ENCODE data around the gene MEIS2.

Gene MEIS2

GRCh38 chr15:37037071-37037655, 63.2 kb downstream of the MEIS2 start:
- H3K4me3 ChIP-seq (ENCODE audit: low read depth, low read length) = no peak overlapping the region
- DNase-seq (ENCODE audit: low read depth) = no peak
- TF ChIP-seq, protein P1, sequence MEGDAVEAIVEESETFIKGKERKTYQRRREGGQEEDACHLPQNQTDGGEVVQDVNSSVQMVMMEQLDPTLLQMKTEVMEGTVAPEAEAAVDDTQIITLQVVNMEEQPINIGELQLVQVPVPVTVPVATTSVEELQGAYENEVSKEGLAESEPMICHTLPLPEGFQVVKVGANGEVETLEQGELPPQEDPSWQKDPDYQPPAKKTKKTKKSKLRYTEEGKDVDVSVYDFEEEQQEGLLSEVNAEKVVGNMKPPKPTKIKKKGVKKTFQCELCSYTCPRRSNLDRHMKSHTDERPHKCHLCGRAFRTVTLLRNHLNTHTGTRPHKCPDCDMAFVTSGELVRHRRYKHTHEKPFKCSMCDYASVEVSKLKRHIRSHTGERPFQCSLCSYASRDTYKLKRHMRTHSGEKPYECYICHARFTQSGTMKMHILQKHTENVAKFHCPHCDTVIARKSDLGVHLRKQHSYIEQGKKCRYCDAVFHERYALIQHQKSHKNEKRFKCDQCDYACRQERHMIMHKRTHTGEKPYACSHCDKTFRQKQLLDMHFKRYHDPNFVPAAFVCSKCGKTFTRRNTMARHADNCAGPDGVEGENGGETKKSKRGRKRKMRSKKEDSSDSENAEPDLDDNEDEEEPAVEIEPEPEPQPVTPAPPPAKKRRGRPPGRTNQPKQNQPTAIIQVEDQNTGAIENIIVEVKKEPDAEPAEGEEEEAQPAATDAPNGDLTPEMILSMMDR (IDR thresholded peaks at IDR 0.05; ENCODE audit: low read depth, low read length, missing control alignments) = no peak

- DNase-seq (ENCODE audit: low read depth) = no peak
- H3K4me3 ChIP-seq (ENCODE audit: low read depth, low read length) = no peak overlapping the region
- TF ChIP-seq, protein P1 (IDR thresholded peaks at IDR 0.05; ENCODE audit: low read depth, low read length, missing control alignments) = no peak
Observed at GRCh38 chr15:37034835-37035748, 65.3 kb downstream of the MEIS2 start.

GRCh38 chr15:37034392-37034791, 66.0 kb downstream of the MEIS2 start:
- TF ChIP-seq, protein P1 (IDR thresholded peaks at IDR 0.05; ENCODE audit: low read depth, low read length, missing control alignments) = no peak
- DNase-seq (ENCODE audit: low read depth) = no peak
- H3K4me3 ChIP-seq (ENCODE audit: low read depth, low read length) = no peak overlapping the region

GRCh38 chr15:37032091-37032775, 68.1 kb downstream of the MEIS2 start:
- TF ChIP-seq, protein P1 (IDR thresholded peaks at IDR 0.05; ENCODE audit: low read depth, low read length, missing control alignments) = no peak
- DNase-seq (ENCODE audit: low read depth) = no peak
- H3K4me3 ChIP-seq (ENCODE audit: low read depth, low read length) = no peak overlapping the region

DNA sequence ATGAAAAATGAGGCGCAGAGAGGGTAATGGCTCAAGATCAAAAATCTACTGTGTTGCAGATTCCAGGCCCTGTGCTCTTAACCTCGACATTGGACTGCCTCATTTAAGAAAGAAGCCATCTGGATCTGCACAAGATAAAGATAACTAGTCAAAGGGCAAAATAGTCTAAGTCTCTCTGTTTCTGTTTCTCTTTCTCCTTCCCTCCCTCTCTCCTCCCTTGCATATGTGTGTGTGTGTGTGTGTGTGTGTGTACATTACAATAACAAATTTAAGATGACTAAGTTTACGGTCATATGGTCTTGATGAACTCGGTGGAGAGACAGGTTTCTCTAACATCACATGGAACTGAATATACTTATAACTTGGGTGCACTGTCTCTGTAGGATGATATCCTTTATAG, 69.2 kb downstream of the MEIS2 start:
- H3K4me3 ChIP-seq (ENCODE audit: low read depth, low read length) = no peak overlapping the region
- TF ChIP-seq, protein P1 (IDR thresholded peaks at IDR 0.05; ENCODE audit: low read depth, low read length, missing control alignments) = no peak
- DNase-seq (ENCODE audit: low read depth) = no peak

DNA sequence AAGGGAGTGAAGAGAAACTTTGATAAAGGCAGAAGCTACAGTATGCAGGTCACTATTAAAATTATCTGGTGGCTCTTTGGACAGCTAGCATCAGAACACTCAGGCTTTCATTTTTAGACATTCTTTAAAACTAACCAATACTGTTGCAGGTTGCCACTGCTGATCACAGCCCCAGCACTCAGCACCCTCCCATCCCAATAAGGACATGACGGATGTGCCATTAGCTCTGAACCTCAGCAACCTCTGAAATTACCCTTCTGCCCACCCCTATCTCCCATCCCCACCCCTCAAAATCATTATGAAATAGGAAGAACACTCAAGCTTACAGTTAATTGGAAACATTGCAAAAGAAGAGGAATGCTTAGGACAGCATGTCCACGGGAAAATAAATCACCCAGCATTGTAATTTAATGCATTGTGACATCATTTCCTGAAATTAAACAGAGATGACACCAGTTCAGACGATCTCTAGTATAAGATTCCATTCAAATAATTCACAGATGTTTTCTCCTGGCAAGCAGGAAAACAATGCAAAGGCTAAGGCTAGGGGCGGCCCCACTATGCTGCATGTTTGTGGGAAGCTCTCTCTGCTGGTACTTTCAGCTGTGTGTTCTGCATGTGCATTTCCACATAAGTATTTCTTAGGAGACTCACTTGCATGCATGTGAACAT, 71.6 kb downstream of the MEIS2 start:
- no peak overlapping the region for H3K4me3 ChIP-seq (ENCODE audit: low read depth, low read length)
- DNase-seq (ENCODE audit: low read depth) = no peak
- TF ChIP-seq, protein P1 (IDR thresholded peaks at IDR 0.05; ENCODE audit: low read depth, low read length, missing control alignments) = no peak
